ENCODE measurements around the gene TMEM132E.

Gene TMEM132E

GRCh38 chr17:34665150-34665806 lies 85.9 kb downstream of the TMEM132E start:
- no peak for DNase-seq (ENCODE audit: low read depth)

DNA sequence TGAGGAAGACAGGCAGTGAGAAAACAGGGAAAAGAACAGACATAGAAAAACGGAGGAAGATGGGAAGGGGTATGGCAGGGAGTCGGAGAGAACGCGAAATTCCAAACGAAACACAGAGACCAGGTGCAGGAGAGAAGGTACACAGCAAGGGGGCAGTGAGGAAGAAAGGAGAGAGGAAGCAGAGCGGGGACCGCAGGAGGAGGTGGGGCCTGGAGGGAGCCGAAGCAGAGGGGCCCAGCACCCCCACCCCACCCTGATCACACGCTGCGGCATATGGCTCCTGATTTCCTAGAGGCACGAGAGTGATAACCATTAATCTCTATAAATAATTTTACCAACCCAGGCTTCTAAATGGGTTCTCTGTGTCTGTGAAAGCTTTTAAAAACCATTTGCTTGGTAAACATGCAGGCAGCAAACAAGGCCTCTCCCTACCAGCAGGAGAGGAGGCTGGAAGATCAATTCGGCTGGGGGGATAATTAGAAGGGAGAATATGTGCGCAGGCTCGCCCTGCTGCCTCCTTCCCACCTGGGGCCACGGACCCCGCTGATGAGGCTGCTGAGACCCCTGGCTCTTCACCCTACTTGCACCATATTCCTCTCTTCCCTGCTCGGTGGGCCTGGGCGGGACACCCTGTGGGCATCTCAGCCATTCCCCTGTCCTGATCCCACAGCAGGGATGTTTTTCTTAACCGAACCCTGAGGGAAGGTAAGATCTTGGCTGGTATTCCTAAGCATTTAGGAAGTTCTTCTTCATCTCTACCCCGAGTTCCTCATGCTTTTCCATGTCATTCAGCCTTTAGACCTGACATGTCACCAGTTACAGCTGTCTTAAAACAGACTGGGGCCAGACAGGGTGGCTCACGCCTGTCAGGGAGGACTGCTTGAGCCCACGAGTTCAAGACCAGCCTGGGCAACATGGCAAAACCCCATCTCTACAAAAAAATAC lies 86.7 kb downstream of the TMEM132E start:
- DNase-seq (ENCODE audit: low read depth) = no peak

DNA sequence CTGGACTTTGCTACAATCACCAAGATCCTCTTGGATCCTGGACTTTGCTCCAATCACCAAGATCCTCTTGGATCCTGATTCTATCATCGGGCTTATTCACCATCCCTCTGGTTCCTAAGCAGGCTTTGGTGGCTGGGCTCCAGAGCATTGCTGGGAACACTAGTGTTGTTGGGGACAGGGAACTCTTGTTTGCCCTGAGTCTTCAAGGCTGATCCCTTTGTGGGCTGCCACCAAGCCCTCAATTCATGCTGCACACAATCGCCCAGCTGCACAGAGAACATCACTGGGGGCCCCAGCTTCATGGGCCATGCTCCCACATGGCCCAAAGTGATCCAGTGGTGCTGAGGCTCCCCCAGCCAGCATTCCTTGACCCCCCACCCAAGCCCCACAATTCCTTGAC lies 88.3 kb downstream of the TMEM132E start:
- no peak for DNase-seq (ENCODE audit: low read depth)

- no peak for DNase-seq (ENCODE audit: low read depth)
These were observed 88.8 kb downstream of the TMEM132E start for GRCh38 chr17:34668206-34668605.

DNA sequence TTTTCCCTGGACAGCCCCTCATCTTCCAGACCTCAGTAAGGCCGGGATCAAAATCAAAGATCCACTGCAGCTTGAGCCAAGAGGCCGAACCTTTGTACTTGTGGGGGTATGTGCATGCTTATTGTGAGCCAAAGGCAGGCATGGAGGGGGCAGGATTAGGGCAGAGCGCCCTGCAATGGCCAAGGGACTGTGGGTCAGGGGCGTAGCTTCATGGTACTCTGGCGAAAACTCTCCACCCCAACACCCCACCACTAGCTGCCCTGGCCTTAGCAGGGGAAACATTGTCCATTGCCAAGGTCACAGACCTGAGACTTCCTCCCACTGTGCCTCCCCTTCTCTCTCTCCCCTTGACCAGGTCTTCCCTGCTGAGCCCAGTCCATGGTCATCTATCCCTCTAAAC lies 90.1 kb downstream of the TMEM132E start:
- DNase-seq (ENCODE audit: low read depth) = no peak

GRCh38 chr17:34670618-34671017 lies 91.2 kb downstream of the TMEM132E start:
- no peak for DNase-seq (ENCODE audit: low read depth)

- no peak for DNase-seq (ENCODE audit: low read depth)
These were observed 91.8 kb downstream of the TMEM132E start for GRCh38 chr17:34671191-34671590.

DNA sequence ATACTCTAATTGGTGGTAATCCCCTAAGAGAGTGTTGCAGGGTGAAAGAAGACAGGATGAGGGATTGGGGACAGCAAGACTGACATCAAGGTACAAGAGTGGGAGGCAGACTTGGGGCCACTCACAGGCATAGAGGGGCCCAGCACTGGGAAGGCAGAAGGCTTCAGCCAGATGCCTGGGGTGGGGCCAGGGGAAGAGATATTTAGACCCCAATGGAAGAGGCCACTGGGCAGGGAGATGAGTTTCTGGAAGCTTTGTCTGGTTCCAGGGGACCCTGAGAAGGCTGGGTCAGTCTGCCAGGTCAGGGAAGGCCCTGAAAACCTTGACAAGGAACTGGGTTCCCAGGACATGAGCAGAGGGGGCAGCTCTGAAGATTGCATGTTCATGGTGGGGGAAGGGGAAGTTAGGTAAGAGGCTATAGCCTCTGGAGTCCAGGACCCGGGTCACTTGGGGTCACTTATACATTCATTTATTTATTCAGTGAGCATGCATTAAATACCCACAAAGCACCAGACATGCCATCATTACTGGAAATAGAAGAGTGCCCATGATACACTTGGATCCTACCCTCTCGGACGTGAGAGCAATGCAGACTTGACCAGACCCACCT lies 92.9 kb downstream of the TMEM132E start:
- no peak for DNase-seq (ENCODE audit: low read depth)

GRCh38 chr17:34673516-34673915 lies 94.1 kb downstream of the TMEM132E start:
- no peak for DNase-seq (ENCODE audit: low read depth)

- no peak for DNase-seq (ENCODE audit: low read depth)
These were observed 94.9 kb downstream of the TMEM132E start for GRCh38 chr17:34673995-34674890.

DNA sequence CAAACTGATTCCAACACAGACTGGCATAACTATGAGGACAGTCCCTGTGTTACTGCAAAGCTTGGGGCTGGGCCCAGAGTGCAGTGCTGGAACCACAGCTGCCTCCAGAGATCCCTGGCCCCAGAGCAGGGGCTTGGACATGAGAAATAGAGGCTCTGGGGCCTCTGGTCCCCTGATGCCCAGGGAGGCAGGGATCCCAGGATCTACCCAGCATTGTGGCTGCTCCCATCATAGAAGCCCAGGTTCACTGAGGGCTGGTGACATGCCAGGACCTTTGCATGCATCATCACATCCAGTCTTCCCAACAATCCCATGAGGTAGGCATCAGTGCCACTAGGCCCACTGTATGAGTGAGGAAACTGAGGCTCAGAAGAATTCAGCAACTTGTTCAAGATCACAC lies 95.8 kb downstream of the TMEM132E start:
- DNase-seq (ENCODE audit: low read depth) = no peak

- no peak for DNase-seq (ENCODE audit: low read depth)
These were observed 96.2 kb downstream of the TMEM132E start for GRCh38 chr17:34675605-34676004.

GRCh38 chr17:34680151-34680550 lies 100.8 kb downstream of the TMEM132E start:
- DNase-seq (ENCODE audit: low read depth) = no peak

DNA sequence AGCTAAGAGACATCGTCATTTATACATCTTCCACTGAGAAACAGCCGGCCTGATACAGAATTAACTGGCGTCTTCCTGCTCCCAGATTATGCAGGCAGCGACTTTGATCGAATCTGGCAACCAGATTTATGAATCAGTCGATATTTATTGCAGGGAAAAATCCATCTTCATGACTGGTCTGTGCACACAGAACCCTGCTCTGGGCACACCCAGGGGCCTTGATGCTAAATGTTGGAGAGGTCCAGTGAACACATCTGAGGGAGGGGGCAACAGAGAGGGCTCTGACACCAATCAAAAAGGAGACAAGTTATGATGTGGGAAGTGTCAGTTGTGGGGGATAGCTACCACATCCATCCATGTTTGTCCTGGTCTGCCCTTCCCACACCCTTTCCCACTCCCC lies 102.9 kb downstream of the TMEM132E start:
- DNase-seq (ENCODE audit: low read depth) = no peak

DNA sequence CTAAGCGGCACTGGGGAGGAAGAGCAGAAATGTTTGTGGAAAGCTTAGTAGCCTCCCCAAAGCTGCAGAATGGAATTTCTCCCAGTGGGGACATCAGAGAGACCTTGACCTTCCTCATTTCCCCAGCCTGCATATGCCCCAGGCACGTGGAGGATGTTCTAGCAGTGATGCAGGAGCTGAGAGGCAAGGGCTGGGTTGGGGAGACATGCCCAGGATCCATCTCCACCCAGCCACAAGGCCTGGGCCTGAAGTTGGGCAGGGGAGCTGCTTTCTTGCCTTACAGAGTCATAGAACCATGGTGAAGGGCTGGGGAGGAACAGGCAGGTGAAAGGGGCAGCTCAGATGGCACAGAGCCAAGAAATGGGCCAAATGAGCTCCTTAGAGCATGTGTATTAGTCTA lies 104.0 kb downstream of the TMEM132E start:
- no peak for DNase-seq (ENCODE audit: low read depth)

Data from non-pigmented ciliary epithelial cell (primary cell).